ENCODE data around the gene GNG11. TPM values are rescaled to one million over a fixed set of nuclear protein-coding genes. Genes with fewer than 3 reads are reported as not detected.

The GNG11 gene
- total and polyA plus RNA-seq, 10 of the 15 experiments (the other 5 are each of a cell fraction or from before 2014, with no cell fraction given) = 0.15 to 2.4 (median 0.84) TPM

DNA sequence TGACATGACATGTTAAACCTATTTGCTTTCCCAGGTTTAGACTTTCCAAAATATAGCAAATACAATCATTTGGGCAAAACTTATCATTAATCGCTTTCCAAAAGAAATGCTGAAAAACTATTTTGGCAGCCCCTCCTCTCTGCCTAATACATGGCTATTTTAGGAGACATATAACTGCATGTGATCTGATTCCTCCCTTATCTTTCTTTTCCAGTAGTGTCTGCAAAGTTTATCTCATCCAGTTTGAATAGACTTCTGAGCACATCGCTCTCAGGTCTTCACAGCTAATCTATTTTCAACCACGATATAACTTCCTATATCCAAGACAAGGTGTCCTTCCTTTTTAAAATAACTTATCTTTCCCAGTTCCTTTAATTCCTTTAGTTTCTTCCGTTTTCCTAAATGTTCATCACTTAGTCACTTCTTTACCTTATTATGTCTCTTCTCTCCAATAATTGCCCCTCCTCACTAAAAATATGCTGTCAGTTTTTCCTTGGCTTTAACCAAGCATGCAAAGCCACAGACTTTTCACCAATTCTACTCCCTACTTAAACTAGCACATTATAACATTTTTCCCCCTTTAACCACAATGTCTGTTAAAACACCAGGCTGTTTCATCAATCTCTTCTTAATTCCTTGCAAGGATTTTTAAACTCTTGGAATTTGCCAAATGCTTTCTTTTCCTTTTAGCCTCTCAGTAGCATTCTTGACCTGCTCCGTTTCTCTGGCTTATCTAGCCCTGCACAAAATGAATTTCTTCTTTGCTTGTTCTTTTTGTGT, 24.4 kb downstream of the GNG11 start:
- Histone ChIP-seq H3K36me3 (ENCODE audit: control insufficient read depth in 2 of 2, insufficient read depth in 2 of 2, low read length in 1 of 2) (no peaks in the 10 kb centered on the region), H3K9me3 (replicated peaks; ENCODE audit: control insufficient read depth, insufficient read depth, low read length) (no peaks in the 10 kb centered on the region; the same call in 2 of the 3 replicates), H4K20me1 (ENCODE audit: control insufficient read depth, insufficient read depth) (no peaks in the 10 kb centered on the region), H2AFZ (ENCODE audit: control insufficient read depth, low read depth, low read length) (no peak overlapping the region), H3K27ac (ENCODE audit: control insufficient read depth, insufficient read depth) (no peak overlapping the region), H3K9ac (ENCODE audit: control insufficient read depth, insufficient read depth, low read length) (no peak overlapping the region), H3K4me1 (ENCODE audit: control insufficient read depth, insufficient read depth, low read length) (no peaks in the 10 kb centered on the region), H3K27me3 (replicated peaks in 1 of 2; ENCODE audit: control insufficient read depth in 2 of 2, insufficient read depth in 2 of 2, low read length in 1 of 2) (no peaks in the 10 kb centered on the region), H3K4me2 (ENCODE audit: control insufficient read depth, insufficient read depth) (no peak overlapping the region), H3K4me3 (no peak overlapping the region), H3K79me2 (ENCODE audit: control insufficient read depth, insufficient read depth, low read length) (no peaks in the 10 kb centered on the region)
- ChIA-PET SMC1A (ENCODE audit: uncharacterized antibody, unreplicated experiment) (interaction anchor here (1.7 kb wide), 1 partner anchor 141 kb away, joined by 5 read pairs; no protein-coding TSS in a partner anchor), POLR2A (no interaction called here), CTCF (no interaction called here), RAD21 (ENCODE audit: unreplicated experiment) (no interaction called here)
- no TSS peak for BruUV-seq (replicated peaks)
- ATAC-seq (no peak), FAIRE-seq (no peak), DNase-seq (ENCODE audit: low read depth, low spot score) (no peak)
- in situ Hi-C loops (cut with MboI) = no loop called here
- WGBS (ENCODE audit: insufficient coverage, insufficient replicate concordance, low lambda C conversion rate, missing lambda C conversion rate) = 37% methylated on average over 5 of the region's 5 CpGs
- intact Hi-C loops (cut with micrococcal nuclease; ENCODE audit: unreplicated experiment) = no loop called here
- TF ChIP-seq GATAD2B (conservative IDR thresholded peaks at IDR 0.05; ENCODE audit: low read depth) (no peak), E4F1 (IDR thresholded peaks at IDR 0.05; ENCODE audit: borderline replicate concordance, partially characterized antibody) (no peak), GABPA (IDR thresholded peaks at IDR 0.05; ENCODE audit: low read depth) (no peak), SPI1 (IDR thresholded peaks at IDR 0.05; ENCODE audit: borderline replicate concordance, insufficient read depth, low read depth, low read length) (no peak), TAF1 (IDR thresholded peaks at IDR 0.05; ENCODE audit: borderline replicate concordance, low read depth, low read length) (no peak), HDAC6 (IDR thresholded peaks at IDR 0.05; ENCODE audit: unreplicated experiment) (no peak), PAX5 (IDR thresholded peaks at IDR 0.05; ENCODE audit: borderline replicate concordance, low read depth, low read length) (no peak), KAT2A (conservative IDR thresholded peaks at IDR 0.05; ENCODE audit: control insufficient read depth, low read depth, low read length) (no peak), CBX3 (IDR thresholded peaks at IDR 0.05; ENCODE audit: borderline replicate concordance, low read depth) (no peak), TCF7 (IDR thresholded peaks at IDR 0.05; ENCODE audit: borderline replicate concordance) (no peak), CHD2 (IDR thresholded peaks at IDR 0.05; ENCODE audit: borderline replicate concordance, low read depth, low read length) (no peak)
- TF ChIP-seq, protein P1, sequence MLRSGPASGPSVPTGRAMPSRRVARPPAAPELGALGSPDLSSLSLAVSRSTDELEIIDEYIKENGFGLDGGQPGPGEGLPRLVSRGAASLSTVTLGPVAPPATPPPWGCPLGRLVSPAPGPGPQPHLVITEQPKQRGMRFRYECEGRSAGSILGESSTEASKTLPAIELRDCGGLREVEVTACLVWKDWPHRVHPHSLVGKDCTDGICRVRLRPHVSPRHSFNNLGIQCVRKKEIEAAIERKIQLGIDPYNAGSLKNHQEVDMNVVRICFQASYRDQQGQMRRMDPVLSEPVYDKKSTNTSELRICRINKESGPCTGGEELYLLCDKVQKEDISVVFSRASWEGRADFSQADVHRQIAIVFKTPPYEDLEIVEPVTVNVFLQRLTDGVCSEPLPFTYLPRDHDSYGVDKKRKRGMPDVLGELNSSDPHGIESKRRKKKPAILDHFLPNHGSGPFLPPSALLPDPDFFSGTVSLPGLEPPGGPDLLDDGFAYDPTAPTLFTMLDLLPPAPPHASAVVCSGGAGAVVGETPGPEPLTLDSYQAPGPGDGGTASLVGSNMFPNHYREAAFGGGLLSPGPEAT (IDR thresholded peaks at IDR 0.05; ENCODE audit: low read depth) = no peak
- TF ChIP-seq, protein P2, sequence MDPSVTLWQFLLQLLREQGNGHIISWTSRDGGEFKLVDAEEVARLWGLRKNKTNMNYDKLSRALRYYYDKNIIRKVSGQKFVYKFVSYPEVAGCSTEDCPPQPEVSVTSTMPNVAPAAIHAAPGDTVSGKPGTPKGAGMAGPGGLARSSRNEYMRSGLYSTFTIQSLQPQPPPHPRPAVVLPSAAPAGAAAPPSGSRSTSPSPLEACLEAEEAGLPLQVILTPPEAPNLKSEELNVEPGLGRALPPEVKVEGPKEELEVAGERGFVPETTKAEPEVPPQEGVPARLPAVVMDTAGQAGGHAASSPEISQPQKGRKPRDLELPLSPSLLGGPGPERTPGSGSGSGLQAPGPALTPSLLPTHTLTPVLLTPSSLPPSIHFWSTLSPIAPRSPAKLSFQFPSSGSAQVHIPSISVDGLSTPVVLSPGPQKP (IDR thresholded peaks at IDR 0.05; ENCODE audit: low read depth, low read length) = no peak
- TF ChIP-seq, protein P3, sequence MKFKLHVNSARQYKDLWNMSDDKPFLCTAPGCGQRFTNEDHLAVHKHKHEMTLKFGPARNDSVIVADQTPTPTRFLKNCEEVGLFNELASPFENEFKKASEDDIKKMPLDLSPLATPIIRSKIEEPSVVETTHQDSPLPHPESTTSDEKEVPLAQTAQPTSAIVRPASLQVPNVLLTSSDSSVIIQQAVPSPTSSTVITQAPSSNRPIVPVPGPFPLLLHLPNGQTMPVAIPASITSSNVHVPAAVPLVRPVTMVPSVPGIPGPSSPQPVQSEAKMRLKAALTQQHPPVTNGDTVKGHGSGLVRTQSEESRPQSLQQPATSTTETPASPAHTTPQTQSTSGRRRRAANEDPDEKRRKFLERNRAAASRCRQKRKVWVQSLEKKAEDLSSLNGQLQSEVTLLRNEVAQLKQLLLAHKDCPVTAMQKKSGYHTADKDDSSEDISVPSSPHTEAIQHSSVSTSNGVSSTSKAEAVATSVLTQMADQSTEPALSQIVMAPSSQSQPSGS (IDR thresholded peaks at IDR 0.05; ENCODE audit: low read length) = no peak
- TF ChIP-seq, protein P4, sequence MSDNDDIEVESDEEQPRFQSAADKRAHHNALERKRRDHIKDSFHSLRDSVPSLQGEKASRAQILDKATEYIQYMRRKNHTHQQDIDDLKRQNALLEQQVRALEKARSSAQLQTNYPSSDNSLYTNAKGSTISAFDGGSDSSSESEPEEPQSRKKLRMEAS (IDR thresholded peaks at IDR 0.05; ENCODE audit: low read depth, low read length) = no peak

Measured in GM12878 (cell line).